Osteocyte (in vitro differentiated cells): ENCODE measurements around the gene SLC25A22. TPM values are rescaled to one million over a fixed set of nuclear protein-coding genes. Genes with fewer than 3 reads are reported as not detected.

Source experiments
- DNase-seq: peaks from one replicate; pipeline ENCODE4 v3.0.0; 2021; ENCODE audit warnings: mixed read lengths; ENCODE audit not compliant: unreplicated experiment; ENCODE audit errors: extremely low spot score
- H3K27ac Mint-ChIP-seq: one replicate; pipeline ENCODE4 v1.8.0; 2021; ENCODE audit warnings: mild to moderate bottlenecking, mixed read lengths; ENCODE audit not compliant: unreplicated experiment
- H3K27me3 Mint-ChIP-seq: one replicate; pipeline ENCODE4 v1.8.0; 2021; ENCODE audit warnings: mixed read lengths; ENCODE audit not compliant: unreplicated experiment
- H3K36me3 Mint-ChIP-seq: one replicate; pipeline ENCODE4 v1.8.0; 2021; ENCODE audit warnings: mixed read lengths; ENCODE audit not compliant: unreplicated experiment
- H3K4me1 Mint-ChIP-seq: one replicate; pipeline ENCODE4 v1.8.0; 2021; ENCODE audit warnings: mixed read lengths; ENCODE audit not compliant: unreplicated experiment
- H3K4me3 Mint-ChIP-seq: one replicate; pipeline ENCODE4 v1.8.0; 2021; ENCODE audit warnings: mild to moderate bottlenecking, moderate library complexity, mixed read lengths; ENCODE audit not compliant: unreplicated experiment
- H3K9me3 Mint-ChIP-seq: one replicate; pipeline ENCODE4 v1.8.0; 2021; ENCODE audit warnings: mixed read lengths; ENCODE audit not compliant: unreplicated experiment
- total RNA-seq: library from RNA; stranded (reverse); gene quantifications from 2 replicates; pipeline ENCODE4 v1.2.1, GENCODE V29; 2021
- TF ChIP-seq, protein P1 (sequence below): fragments of 200-600 bp; sonication (generic); IDR thresholded peaks from 2 replicates; pipeline ENCODE4 v1.5.0; 2021; ENCODE audit warnings: antibody characterized with exemption, mild to moderate bottlenecking, moderate library complexity

Gene SLC25A22
- total RNA-seq, 1 donor from 2014 or later, result 19.7 TPM

DNA sequence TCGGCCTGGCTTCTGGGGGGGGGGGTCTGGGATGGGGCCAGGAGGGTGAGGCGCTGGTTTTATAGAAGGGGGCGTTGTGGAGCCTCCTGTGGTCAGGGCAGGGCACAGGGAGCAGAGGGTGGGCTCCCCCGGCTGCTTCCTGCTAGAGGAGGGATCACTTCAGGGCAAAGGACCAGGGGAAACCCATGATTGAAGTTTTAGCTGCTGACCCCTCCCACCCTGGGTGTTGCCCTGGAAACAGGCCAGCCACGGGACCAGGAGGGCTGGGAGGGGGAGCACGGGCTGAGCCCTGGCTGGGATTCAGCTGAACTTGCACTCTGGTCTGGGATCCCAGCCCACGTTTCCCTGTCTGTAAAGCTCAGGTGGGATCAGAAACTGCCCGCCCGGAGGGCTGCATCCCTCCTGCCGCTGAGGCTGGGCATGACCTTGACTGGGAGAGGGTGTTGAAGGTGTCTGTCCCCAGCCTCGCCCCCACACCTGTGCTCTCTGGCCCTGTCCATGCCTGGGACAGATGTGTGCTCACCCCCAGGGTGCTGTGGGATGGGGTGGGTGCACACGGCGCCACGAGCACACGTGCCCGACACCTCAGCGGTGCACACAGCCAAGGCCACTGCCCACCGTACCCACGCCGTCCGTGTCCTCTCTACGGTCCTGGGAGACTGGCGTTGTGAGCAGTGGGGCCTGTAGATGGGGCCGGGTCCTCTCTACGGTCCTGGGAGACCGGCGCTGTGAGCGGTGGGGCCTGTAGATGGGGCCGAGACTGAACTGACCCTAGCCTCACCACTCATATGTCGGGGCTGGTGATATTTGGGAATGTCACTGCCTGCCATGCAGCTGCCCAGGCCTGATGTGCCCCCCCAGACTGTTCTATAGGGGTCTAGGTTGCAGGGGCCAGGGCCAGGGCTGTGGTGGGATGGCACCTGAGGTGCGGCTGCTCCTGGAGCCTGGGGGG is 46.9 kb upstream of the SLC25A22 start:
- Mint-ChIP-seq H3K9me3 (no peaks in the 10 kb centered on the region), H3K27ac (peak overlapping the region; percentile 96), H3K4me3 (peak overlapping the region; percentile 73), H3K27me3 (no peaks in the 10 kb centered on the region), H3K4me1 (peaks cover 56% of the 10 kb centered on the region), H3K36me3 (peaks cover 6% of the 10 kb centered on the region)
- peak; percentile 97 for DNase-seq
- TF ChIP-seq, protein P1, sequence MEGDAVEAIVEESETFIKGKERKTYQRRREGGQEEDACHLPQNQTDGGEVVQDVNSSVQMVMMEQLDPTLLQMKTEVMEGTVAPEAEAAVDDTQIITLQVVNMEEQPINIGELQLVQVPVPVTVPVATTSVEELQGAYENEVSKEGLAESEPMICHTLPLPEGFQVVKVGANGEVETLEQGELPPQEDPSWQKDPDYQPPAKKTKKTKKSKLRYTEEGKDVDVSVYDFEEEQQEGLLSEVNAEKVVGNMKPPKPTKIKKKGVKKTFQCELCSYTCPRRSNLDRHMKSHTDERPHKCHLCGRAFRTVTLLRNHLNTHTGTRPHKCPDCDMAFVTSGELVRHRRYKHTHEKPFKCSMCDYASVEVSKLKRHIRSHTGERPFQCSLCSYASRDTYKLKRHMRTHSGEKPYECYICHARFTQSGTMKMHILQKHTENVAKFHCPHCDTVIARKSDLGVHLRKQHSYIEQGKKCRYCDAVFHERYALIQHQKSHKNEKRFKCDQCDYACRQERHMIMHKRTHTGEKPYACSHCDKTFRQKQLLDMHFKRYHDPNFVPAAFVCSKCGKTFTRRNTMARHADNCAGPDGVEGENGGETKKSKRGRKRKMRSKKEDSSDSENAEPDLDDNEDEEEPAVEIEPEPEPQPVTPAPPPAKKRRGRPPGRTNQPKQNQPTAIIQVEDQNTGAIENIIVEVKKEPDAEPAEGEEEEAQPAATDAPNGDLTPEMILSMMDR, result peak; percentile 23

DNA sequence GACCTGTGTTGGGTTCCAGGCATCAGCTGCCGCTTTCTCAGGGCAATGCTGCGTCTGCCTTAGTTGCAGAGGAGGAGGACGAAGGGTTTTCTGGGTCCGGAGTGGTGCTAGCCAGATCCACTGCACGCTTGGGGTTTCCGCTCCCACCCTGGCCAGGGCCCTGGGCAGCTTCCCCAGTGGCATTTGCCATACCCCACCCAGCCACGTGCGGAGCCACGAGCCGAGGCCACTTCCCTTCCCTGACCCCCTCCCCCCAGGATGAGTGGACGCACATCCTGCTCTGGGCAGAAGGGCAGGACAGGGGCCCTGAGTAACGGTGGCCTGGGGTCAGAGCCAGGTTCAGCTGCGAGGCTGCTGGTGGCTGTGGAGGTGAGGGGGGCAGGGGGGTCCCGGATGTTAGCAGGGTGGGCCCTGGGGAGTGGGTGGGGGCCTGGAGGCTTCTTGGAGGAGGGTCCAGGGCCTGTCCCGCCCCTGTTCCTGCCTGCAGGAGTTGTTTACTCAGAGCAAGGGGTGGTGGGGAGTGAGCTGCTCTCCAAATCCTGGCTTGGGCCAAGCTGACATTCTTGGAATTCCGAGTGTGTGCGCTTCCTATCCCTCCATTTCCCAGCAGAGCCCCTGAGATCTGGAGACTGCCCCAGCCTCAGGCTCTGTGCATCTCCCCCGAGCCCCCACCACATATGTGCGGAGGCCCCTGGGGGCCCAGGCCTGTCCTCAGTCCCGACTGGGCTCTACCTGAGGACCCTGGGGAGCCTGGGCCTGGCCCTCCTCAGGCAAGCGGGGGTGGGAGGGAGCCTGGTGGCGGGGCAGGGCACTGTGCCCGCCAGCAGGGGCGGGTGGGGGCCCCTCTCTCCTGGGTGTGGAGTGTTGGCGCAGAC is 46.0 kb upstream of the SLC25A22 start:
- H3K27me3 Mint-ChIP-seq, result no peaks in the 10 kb centered on the region
- peaks cover 57% of the 10 kb centered on the region for H3K4me1 Mint-ChIP-seq
- H3K27ac Mint-ChIP-seq, result peak overlapping the region; percentile 93
- peaks cover 8% of the 10 kb centered on the region for H3K36me3 Mint-ChIP-seq
- DNase-seq, result peak; percentile 95
- no peaks in the 10 kb centered on the region for H3K9me3 Mint-ChIP-seq
- peak overlapping the region; percentile 85 for H3K4me3 Mint-ChIP-seq
- TF ChIP-seq, protein P1, result no peak

DNA sequence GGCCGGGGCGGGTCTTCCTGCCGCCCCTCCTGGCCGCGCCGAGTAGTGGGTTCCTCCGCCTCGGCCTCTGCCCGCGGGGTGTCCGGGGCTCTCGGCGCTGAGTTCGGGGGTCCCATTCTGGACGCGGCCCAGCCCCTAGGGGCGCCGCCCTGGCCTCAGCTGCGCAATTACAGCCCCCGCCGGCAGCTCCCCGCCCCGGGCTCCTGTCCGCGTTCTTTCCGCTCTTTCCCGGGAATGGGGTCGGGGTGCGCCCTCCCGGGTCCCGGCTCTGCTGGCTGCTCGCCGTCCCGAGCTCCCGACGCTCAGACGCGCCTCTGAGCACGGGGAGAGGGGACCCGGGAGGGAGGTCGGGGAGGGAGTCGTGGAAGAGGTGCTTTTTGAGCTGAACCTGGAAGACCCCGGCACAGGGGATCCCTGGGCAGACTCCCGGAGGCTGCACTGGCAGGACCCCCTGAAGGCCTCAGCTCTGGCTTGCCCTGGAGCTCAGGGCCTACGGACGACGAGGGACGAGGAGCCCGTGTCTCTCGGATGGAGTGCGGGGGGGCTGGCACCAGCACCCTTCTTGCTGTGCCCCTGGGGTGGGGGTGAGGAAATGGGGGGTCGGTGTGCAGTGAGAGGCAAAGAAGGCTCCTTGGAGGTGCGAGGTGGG is 45.1 kb upstream of the SLC25A22 start:
- peaks cover 57% of the 10 kb centered on the region for H3K4me1 Mint-ChIP-seq
- peak overlapping the region; percentile 93 for H3K27ac Mint-ChIP-seq
- H3K36me3 Mint-ChIP-seq, result peaks cover 8% of the 10 kb centered on the region
- TF ChIP-seq, protein P1, result peak; percentile 16
- peak overlapping the region; percentile 85 for H3K4me3 Mint-ChIP-seq
- no peak for DNase-seq
- no peaks in the 10 kb centered on the region for H3K27me3 Mint-ChIP-seq
- H3K9me3 Mint-ChIP-seq, result no peaks in the 10 kb centered on the region

DNA sequence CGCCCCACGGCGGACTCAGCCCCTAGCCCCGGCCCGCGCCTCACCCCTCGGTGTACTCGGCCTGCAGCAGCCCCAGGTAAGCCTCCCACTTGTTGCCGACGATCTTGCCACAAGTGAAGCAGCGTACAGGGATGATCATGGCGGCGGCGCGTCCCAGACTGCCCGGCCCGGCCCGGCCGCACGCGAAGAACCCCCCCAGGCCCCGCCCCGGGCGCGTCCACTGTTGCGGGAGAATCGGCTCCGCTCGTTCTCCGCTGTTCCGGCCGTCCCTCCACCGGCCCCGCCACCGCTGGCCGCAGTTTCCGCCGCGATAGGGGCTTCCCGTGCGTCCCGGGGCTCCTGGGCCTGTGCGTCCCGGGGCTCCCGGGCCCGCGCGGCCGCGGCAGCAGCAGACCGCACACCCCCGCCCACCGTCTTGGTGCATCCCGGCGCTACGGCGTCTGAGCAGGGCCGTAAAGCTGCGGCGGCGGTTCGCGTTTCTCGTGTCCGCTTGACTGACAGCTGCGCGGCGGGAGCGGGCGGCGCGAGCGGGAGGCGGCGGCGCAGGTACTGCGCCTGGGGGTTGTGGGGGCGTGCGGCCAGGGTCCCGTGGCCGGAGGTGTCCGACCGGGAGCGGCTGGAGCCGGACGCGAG is 44.4 kb upstream of the SLC25A22 start, which contains the start of the genes POLR2L and TSPAN4:
Gene POLR2L (minus strand): TSS at position 160 of the 633 bp plus-strand sequence. CDS start 21 bp downstream, at position 139.
Gene TSPAN4 (plus strand): TSS at position 483 of the 633 bp plus-strand sequence. CDS start 7,453 bp downstream, outside the sequence.
- TF ChIP-seq, protein P1, result no peak
- Mint-ChIP-seq H3K27me3 (no peaks in the 10 kb centered on the region), H3K36me3 (peaks cover 8% of the 10 kb centered on the region), H3K4me1 (peaks cover 59% of the 10 kb centered on the region), H3K27ac (peak within 1 kb of the TSS; percentile 93), H3K4me3 (peak within 1 kb of the TSS; percentile 85), H3K9me3 (no peaks in the 10 kb centered on the region)
- peak; percentile 94 for DNase-seq
